Measurements from ENCODE around the gene SST. TPM values are rescaled to one million over a fixed set of nuclear protein-coding genes. Genes with fewer than 3 reads are reported as not detected.

SST gene
- total RNA-seq, 4 donors from 2014 or later: 14.2 to 29.5 (median 16.2) TPM; not detected in 1

GRCh38 chr3:187698499-187699399 is 28.6 kb upstream of the SST start:
- no peak overlapping the region for H3K4me3 ChIP-seq

DNA sequence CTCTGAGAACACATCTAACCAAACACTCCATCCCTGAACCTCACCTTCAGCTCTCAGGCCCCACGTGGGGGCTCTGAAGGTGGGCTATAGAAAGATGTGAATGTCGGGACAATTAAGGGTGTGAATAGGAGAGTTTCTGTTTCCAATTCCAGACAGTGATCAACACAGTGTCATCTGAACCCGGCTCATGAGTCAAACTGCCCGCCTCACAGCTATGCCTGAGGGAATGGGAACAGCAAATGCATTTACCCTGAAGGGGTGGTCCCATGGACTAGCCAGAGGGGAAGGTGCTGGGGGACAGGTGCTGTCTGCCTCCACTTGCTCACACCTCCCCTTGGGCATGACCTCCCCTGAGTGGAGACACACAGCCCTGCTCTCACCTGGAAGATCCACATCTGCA is 25.8 kb upstream of the SST start:
- Histone ChIP-seq H3K27ac (no peak overlapping the region), H3K4me1 (no peaks in the 10 kb centered on the region), H3K9me3 (no peaks in the 10 kb centered on the region), H3K27me3 (no peaks in the 10 kb centered on the region), H3K36me3 (no peaks in the 10 kb centered on the region), H3K4me3 (no peak overlapping the region)
- in situ Hi-C loops (cut with MboI; ENCODE audit: low pct_ligation_motif_present in 1 of 4, low pct_unique_long_range_greater_than_20kb in 1 of 4, low sequenced_read_pairs in 3 of 4) (no loop called here), intact Hi-C loops (cut with DNase I; ENCODE audit: low total_unique reads) (no loop called here)
- 30% methylated on average over 4 of the region's 4 CpGs; no CpG with 5 or more reads in 1 of the 2 donors for WGBS, 2 donors (ENCODE audit: low coverage in 1 of 2)
- no peak for DNase-seq
- TF ChIP-seq POLR2A (IDR thresholded peaks at IDR 0.05) (no peak), CTCF (IDR thresholded peaks at IDR 0.05) (no peak), EP300 (IDR thresholded peaks at IDR 0.05; ENCODE audit: low read depth) (no peak), POLR2AphosphoS5 (IDR thresholded peaks at IDR 0.05) (no peak)

More at GRCh38 chr3:187698499-187699399, 28.6 kb upstream of the SST start:
- 87 to 88% methylated on average over 5 to 27 of the region's 42 CpGs for WGBS, 2 donors (ENCODE audit: low coverage in 1 of 2)
- no peak overlapping the region for H3K27ac ChIP-seq
- H3K9me3 ChIP-seq: no peaks in the 10 kb centered on the region
- H3K27me3 ChIP-seq: no peaks in the 10 kb centered on the region
- intact Hi-C loops (cut with DNase I; ENCODE audit: low total_unique reads): no loop called here
- H3K4me1 ChIP-seq: no peaks in the 10 kb centered on the region
- TF ChIP-seq POLR2AphosphoS5 (IDR thresholded peaks at IDR 0.05) (no peak), CTCF (IDR thresholded peaks at IDR 0.05) (no peak), POLR2A (IDR thresholded peaks at IDR 0.05) (no peak), EP300 (IDR thresholded peaks at IDR 0.05; ENCODE audit: low read depth) (no peak)
- no peaks in the 10 kb centered on the region for H3K36me3 ChIP-seq
- in situ Hi-C loops (cut with MboI; ENCODE audit: low pct_ligation_motif_present in 1 of 4, low pct_unique_long_range_greater_than_20kb in 1 of 4, low sequenced_read_pairs in 3 of 4): no loop called here
- no peak for DNase-seq

DNA sequence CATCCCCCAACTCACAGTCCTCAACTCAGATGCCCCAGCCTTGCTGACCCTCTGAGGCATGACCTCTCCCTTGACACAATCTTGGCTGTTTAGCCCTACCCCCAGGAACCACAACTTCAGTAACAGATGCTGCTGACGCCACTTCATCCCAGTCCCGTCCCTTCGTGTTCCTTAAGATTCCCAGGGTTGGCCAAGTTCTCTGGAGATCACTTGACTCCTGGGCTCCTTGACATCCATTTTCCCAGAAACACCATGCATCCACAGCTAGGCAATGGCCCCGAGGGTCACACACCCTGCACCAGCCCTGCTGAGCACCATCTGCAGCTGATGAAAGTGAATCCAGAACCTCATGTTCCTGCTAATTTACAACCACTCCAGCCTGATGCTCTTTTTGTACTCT is 25.3 kb upstream of the SST start:
- H3K4me3 ChIP-seq: no peak overlapping the region
- H3K4me1 ChIP-seq: no peaks in the 10 kb centered on the region
- in situ Hi-C loops (cut with MboI; ENCODE audit: low pct_ligation_motif_present in 1 of 4, low pct_unique_long_range_greater_than_20kb in 1 of 4, low sequenced_read_pairs in 3 of 4) (no loop called here), intact Hi-C loops (cut with DNase I; ENCODE audit: low total_unique reads) (no loop called here)
- DNase-seq: no peak
- no peak overlapping the region for H3K27ac ChIP-seq
- no peaks in the 10 kb centered on the region for H3K36me3 ChIP-seq
- TF ChIP-seq POLR2AphosphoS5 (IDR thresholded peaks at IDR 0.05): no peak
- TF ChIP-seq CTCF (IDR thresholded peaks at IDR 0.05): no peak
- TF ChIP-seq POLR2A (IDR thresholded peaks at IDR 0.05): no peak
- TF ChIP-seq EP300 (IDR thresholded peaks at IDR 0.05; ENCODE audit: low read depth): no peak
- 59% methylated on average over 4 of the region's 4 CpGs; no CpG with 5 or more reads in 1 of the 2 donors for WGBS, 2 donors (ENCODE audit: low coverage in 1 of 2)
- no peaks in the 10 kb centered on the region for H3K9me3 ChIP-seq
- H3K27me3 ChIP-seq: no peaks in the 10 kb centered on the region

- in situ Hi-C loops (cut with MboI; ENCODE audit: low pct_ligation_motif_present in 1 of 4, low pct_unique_long_range_greater_than_20kb in 1 of 4, low sequenced_read_pairs in 3 of 4): no loop called here
- 89 to 100% methylated on average over 2 to 3 of the region's 3 CpGs for WGBS, 2 donors (ENCODE audit: low coverage in 1 of 2)
- intact Hi-C loops (cut with DNase I; ENCODE audit: low total_unique reads): no loop called here
- H3K4me3 ChIP-seq: no peak overlapping the region
- no peaks in the 10 kb centered on the region for H3K36me3 ChIP-seq
- DNase-seq: no peak
- TF ChIP-seq CTCF (IDR thresholded peaks at IDR 0.05) (no peak), POLR2A (IDR thresholded peaks at IDR 0.05) (no peak), EP300 (IDR thresholded peaks at IDR 0.05; ENCODE audit: low read depth) (no peak), POLR2AphosphoS5 (IDR thresholded peaks at IDR 0.05) (no peak)
- no peaks in the 10 kb centered on the region for H3K9me3 ChIP-seq
- H3K27me3 ChIP-seq: no peaks in the 10 kb centered on the region
- no peak overlapping the region for H3K27ac ChIP-seq
- H3K4me1 ChIP-seq: no peaks in the 10 kb centered on the region
Measured at GRCh38 chr3:187694801-187695200, 24.6 kb upstream of the SST start.
